Astrocyte of the cerebellum (primary cell): ENCODE results near the gene DNAJC28.
"Not testable (repeated sequence)": the region's sequence is repeated elsewhere in the genome, so short reads cannot be mapped to it uniquely, and the experiment has no call there.

ENCODE experiments used
- DNase-seq: peaks from one replicate; pipeline ENCODE4 v3.0.0-alpha.2; 2011; ENCODE audit warnings: low read depth
- H3K4me3 ChIP-seq: 2 replicates; pipeline ENCODE4 v1.5.1; 2011; ENCODE audit warnings: mild to moderate bottlenecking, low read depth, low read length, moderate library complexity
- CTCF ChIP-seq: IDR thresholded peaks from 2 replicates; pipeline ENCODE4 v1.5.1; 2012; ENCODE audit warnings: low read length, low read depth, moderate library complexity, mild to moderate bottlenecking; ENCODE audit errors: missing control alignments
- in situ Hi-C: cut with HindIII; loops from 2 replicates; pipeline ENCODE4 v1.10.0; 2017; ENCODE audit warnings: low sequenced_read_pairs

DNAJC28 gene

GRCh38 chr21:33458861-33459260, 32.7 kb downstream of the DNAJC28 start:
- H3K4me3 ChIP-seq = no peak overlapping the region
- in situ Hi-C loops = no loop called here
- no peak for DNase-seq
- no peak for TF ChIP-seq CTCF

DNA sequence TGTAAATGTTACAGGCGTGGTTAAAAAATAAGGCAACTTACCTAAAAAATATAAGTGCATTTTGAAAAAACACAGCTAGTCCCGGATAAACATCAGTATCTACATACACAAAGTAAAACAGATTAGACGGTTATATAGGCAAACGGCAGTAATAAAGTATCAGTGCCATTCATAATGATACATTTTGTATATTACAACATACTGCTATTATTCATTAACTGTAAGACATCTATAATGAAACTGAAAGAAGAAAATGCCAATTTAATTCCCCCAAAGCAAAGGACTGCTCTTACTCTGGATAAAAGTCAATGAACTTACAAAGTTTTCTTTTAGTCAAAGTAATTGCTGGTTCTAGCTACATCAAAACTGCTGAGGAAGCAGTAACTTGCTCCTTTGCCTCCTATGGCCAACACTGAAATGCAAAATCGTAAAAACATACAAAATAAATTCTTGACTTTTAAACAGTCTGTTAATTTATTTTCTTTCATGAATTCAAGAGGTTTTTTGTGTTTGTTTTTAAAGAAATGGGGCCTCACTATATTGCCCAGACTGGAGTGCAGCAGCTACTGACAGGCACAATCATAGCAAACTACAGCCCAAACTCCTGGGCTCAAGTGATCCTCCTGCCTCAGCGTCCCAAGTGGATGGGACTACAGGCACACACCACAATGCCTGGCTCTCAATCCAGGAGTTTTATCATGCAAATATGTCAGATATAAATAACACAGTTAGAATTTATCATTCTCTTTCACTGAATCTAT, 35.6 kb downstream of the DNAJC28 start:
- in situ Hi-C loops = no loop called here
- no peak for TF ChIP-seq CTCF

DNA sequence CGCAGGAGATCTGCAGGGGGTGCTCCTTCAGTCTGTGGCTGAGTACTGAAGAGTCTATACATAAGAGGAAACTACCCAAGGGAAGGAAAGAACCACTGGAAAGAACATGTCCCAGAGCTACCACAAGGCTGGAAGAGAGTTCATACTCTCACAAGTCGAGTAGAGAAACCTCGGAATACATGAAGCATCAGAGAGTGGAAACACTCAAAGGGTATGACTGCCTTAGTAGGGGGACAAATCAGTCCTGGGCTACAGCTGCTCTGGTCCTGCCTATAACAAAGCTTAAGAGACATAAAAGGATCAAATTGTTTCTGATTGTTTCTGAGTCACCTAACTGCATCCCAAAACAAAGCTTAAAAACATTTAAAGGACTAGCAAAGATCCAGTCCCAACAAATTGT, 39.2 kb downstream of the DNAJC28 start:
- in situ Hi-C loops = no loop called here
- H3K4me3 ChIP-seq = no peak overlapping the region
- no peak for DNase-seq
- no peak for TF ChIP-seq CTCF

More for the DNA sequence above, 35.6 kb downstream of the DNAJC28 start:
- H3K4me3 ChIP-seq = no peak overlapping the region
- DNase-seq = no peak

GRCh38 chr21:33451634-33452071, 39.9 kb downstream of the DNAJC28 start:
- no peak overlapping the region for H3K4me3 ChIP-seq
- in situ Hi-C loops = no loop called here
- DNase-seq = no peak
- no peak for TF ChIP-seq CTCF

DNA sequence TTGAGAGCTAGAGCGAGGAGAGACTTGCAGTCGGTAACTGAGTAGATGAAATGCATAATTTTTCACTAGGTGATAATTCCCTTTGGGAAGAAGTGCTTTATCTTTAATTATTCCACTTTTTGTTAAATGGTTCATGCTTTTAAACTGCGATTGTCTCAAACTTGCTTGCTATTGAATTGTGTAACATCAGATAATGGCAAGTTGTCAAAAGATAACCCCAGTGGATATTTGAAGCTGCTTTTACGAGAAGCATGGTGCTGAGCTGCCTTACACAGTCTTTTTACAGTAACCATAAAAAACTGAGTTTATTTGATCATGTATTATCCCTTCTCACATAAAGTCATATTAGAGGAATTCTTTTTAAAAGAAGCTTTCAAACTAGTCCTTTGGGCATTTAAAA, 41.9 kb downstream of the DNAJC28 start:
- in situ Hi-C loops = no loop called here
- DNase-seq = no peak
- no peak overlapping the region for H3K4me3 ChIP-seq
- no peak for TF ChIP-seq CTCF

- DNase-seq, H3K4me3 ChIP-seq, in situ Hi-C loops: not testable (repeated sequence)
Observed at GRCh38 chr21:33446620-33447019, 44.9 kb downstream of the DNAJC28 start.

DNA sequence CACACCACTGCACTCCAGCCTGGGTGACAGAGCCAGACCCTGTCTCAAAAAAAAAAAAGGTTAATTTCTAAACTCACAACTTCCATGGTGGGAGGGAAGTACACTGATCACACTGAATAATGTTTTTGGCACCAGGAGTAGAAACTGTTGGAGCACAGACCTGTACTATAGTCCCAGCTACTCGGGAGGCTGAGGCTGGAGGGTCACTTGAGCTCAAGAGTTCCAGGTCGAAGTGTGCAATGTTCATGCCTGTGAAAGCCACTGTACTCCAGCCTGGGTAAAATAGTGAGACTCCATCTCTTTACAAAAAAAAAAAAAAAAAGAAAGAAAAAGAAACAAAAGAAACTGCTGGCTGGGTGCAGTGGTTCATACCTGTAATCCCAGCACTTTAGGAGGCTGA, 47.0 kb downstream of the DNAJC28 start:
- H3K4me3 ChIP-seq = no peak overlapping the region
- DNase-seq = no peak
- no peak for TF ChIP-seq CTCF
- in situ Hi-C loops = no loop called here
